Hepatocyte (in vitro differentiated cells): ENCODE measurements around the gene PTH2R. TPM values are rescaled to one million over a fixed set of nuclear protein-coding genes. Genes with fewer than 3 reads are reported as not detected.

Experiments
- DNase-seq: peaks from one replicate; pipeline ENCODE4 v3.0.0-alpha.2; 2016; ENCODE audit warnings: low spot score
- H2AFZ ChIP-seq: fragments of 200-600 bp; sonication (generic); 2 replicates; pipeline ENCODE4 v1.6.0; 2016; ENCODE audit warnings: antibody characterized with exemption, mild to moderate bottlenecking
- H3K27ac ChIP-seq: fragments of 200-600 bp; sonication (generic); 2 replicates; pipeline ENCODE4 v1.5.1; 2016; ENCODE audit warnings: mild to moderate bottlenecking
- H3K27me3 ChIP-seq: fragments of 200-600 bp; sonication (generic); 2 replicates; pipeline ENCODE4 v1.6.1; 2016
- H3K36me3 ChIP-seq: fragments of 200-600 bp; sonication (generic); replicated peaks from 2 replicates; pipeline ENCODE4 v1.5.1; 2016; ENCODE audit warnings: low read depth; ENCODE audit not compliant: insufficient read depth
- H3K4me1 ChIP-seq: fragments of 200-600 bp; sonication (generic); 2 replicates; pipeline ENCODE4 v1.5.1; 2016; ENCODE audit warnings: mild to moderate bottlenecking, moderate library complexity; ENCODE audit not compliant: insufficient read depth
- H3K4me2 ChIP-seq: fragments of 200-600 bp; sonication (generic); 2 replicates; pipeline ENCODE4 v1.6.0; 2016
- H3K4me3 ChIP-seq: fragments of 200-600 bp; sonication (generic); 2 replicates; pipeline ENCODE4 v1.5.1; 2016; ENCODE audit warnings: mild to moderate bottlenecking
- H3K79me2 ChIP-seq: fragments of 200-600 bp; sonication (generic); 2 replicates; pipeline ENCODE4 v1.6.0; 2017; ENCODE audit warnings: mild to moderate bottlenecking
- H3K9me2 ChIP-seq: fragments of 200-600 bp; sonication (generic); replicated peaks from 2 replicates; pipeline ENCODE4 v1.6.0; 2017; ENCODE audit warnings: mild to moderate bottlenecking; ENCODE audit not compliant: insufficient read depth
- H3K9me3 ChIP-seq: fragments of 200-600 bp; sonication (generic); 2 replicates; pipeline ENCODE4 v1.5.1; 2016; ENCODE audit warnings: low read depth, mild to moderate bottlenecking
- H4K20me1 ChIP-seq: fragments of 200-600 bp; sonication (generic); 2 replicates; pipeline ENCODE4 v1.6.0; 2016; ENCODE audit warnings: mild to moderate bottlenecking; ENCODE audit not compliant: insufficient read depth, poor library complexity, severe bottlenecking
- CTCF ChIP-seq: fragments of 200-600 bp; sonication (generic); IDR thresholded peaks from 2 replicates; pipeline ENCODE4 v1.5.1; 2016; ENCODE audit warnings: antibody characterized with exemption, mild to moderate bottlenecking; ENCODE audit not compliant: poor library complexity
- EZH2 ChIP-seq: fragments of 200-600 bp; sonication (generic); IDR thresholded peaks from 2 replicates; pipeline ENCODE4 v1.6.1; 2016; ENCODE audit warnings: antibody characterized with exemption, mild to moderate bottlenecking, borderline replicate concordance
- EZH2phosphoT487 ChIP-seq: fragments of 200-600 bp; sonication (generic); IDR thresholded peaks from one replicate; pipeline ENCODE4 v1.6.1; 2018; ENCODE audit warnings: antibody characterized with exemption, mild to moderate bottlenecking, low read depth, moderate library complexity; ENCODE audit not compliant: unreplicated experiment, severe bottlenecking
- WGBS: methylation state at CpG from one replicate; pipeline ENCODE4 v1.1.6; 2016; ENCODE audit warnings: low lambda C conversion rate; ENCODE audit errors: missing lambda C conversion rate; 5-methylcytosine and 5-hydroxymethylcytosine counted together
- polyA plus RNA-seq: library from polyadenylated mRNA; unstranded; fragments of >200 nt; fragmentation: Nextera tagmentation; extraction: Ambion mirVana; gene quantifications from 2 replicates; pipeline ENCODE4 v1.2.1, GENCODE V29; 2016
- total RNA-seq: library from RNA; depleted of rRNA; stranded (reverse); fragments of >200 nt; gene quantifications from 2 replicates; pipeline ENCODE4 v1.2.3, GENCODE V29; 2014

Gene PTH2R
- total and polyA plus RNA-seq, 2 experiments from 2014 or later: not detected

- no peaks in the 10 kb centered on the region for H3K9me3 ChIP-seq
- H4K20me1 ChIP-seq: no peaks in the 10 kb centered on the region
- no peaks in the 10 kb centered on the region for H3K27me3 ChIP-seq
- H3K9me2 ChIP-seq: no peaks in the 10 kb centered on the region
- H3K79me2 ChIP-seq: no peaks in the 10 kb centered on the region
- H3K4me1 ChIP-seq: peaks cover 4% of the 10 kb centered on the region
- H3K27ac ChIP-seq: no peak overlapping the region
- DNase-seq: no peak
- TF ChIP-seq EZH2 (no peak), EZH2phosphoT487 (no peak), CTCF (no peak)
- no peak overlapping the region for H3K4me2 ChIP-seq
- 55% methylated on average over 3 of the region's 3 CpGs for WGBS
- no peak overlapping the region for H3K4me3 ChIP-seq
- H2AFZ ChIP-seq: no peak overlapping the region
- H3K36me3 ChIP-seq: no peaks in the 10 kb centered on the region
These were observed 135.4 kb downstream of the PTH2R start for GRCh38 chr2:208541989-208542464.

- 100% methylated on average over 1 of the region's 1 CpG for WGBS
- H3K9me2 ChIP-seq: no peaks in the 10 kb centered on the region
- no peaks in the 10 kb centered on the region for H3K27me3 ChIP-seq
- no peaks in the 10 kb centered on the region for H4K20me1 ChIP-seq
- H3K4me1 ChIP-seq: peaks cover 4% of the 10 kb centered on the region
- TF ChIP-seq CTCF: no peak
- TF ChIP-seq EZH2: no peak
- TF ChIP-seq EZH2phosphoT487: no peak
- no peak for DNase-seq
- H3K36me3 ChIP-seq: no peaks in the 10 kb centered on the region
- H3K9me3 ChIP-seq: no peaks in the 10 kb centered on the region
- H2AFZ ChIP-seq: no peak overlapping the region
- no peaks in the 10 kb centered on the region for H3K79me2 ChIP-seq
- no peak overlapping the region for H3K27ac ChIP-seq
- H3K4me2 ChIP-seq: no peak overlapping the region
- no peak overlapping the region for H3K4me3 ChIP-seq
These were observed 136.0 kb downstream of the PTH2R start for GRCh38 chr2:208542465-208543041.

Other genes starting within 250 kb of the PTH2R start
- not detected in 2 replicates for gene CRYGA, start 243.2 kb upstream of the PTH2R start, total RNA-seq
- gene CRYGA, start 243.2 kb upstream of the PTH2R start, polyA plus RNA-seq: not detected in 2 replicates
- gene C2orf80, start 216.8 kb upstream of the PTH2R start, total RNA-seq: not detected in 2 replicates
- not detected in 2 replicates for gene C2orf80, start 216.8 kb upstream of the PTH2R start, polyA plus RNA-seq
- 404 and 411 TPM in 2 replicates for gene IDH1, start 151.7 kb upstream of the PTH2R start, total RNA-seq
- gene IDH1, start 151.7 kb upstream of the PTH2R start, polyA plus RNA-seq: 235 and 263 TPM in 2 replicates
- 30.3 and 30.7 TPM in 2 replicates for gene PIKFYVE, start 140.5 kb upstream of the PTH2R start, total RNA-seq
- gene PIKFYVE, start 140.5 kb upstream of the PTH2R start, polyA plus RNA-seq: 6.1 and 7.3 TPM in 2 replicates